Pulmonary artery endothelial cell (primary cell): ENCODE results near the gene LRSAM1. TPM values are rescaled to one million over a fixed set of nuclear protein-coding genes. Genes with fewer than 3 reads are reported as not detected.

Experiments used
- DNase-seq: peaks from one replicate; pipeline ENCODE4 v3.0.0-alpha.2; 2011; ENCODE audit warnings: low read depth, low spot score
- total RNA-seq: library from RNA; depleted of rRNA; stranded (reverse); fragments of >200 nt; gene quantifications from 2 replicates; pipeline ENCODE4 v1.2.3, GENCODE V29; 2014

LRSAM1 gene
- total RNA-seq, 1 donor from 2014 or later, result 11.7 TPM

GRCh38 chr9:127534250-127534906 is 83.1 kb downstream of the LRSAM1 start:
- DNase-seq, result no peak

DNA sequence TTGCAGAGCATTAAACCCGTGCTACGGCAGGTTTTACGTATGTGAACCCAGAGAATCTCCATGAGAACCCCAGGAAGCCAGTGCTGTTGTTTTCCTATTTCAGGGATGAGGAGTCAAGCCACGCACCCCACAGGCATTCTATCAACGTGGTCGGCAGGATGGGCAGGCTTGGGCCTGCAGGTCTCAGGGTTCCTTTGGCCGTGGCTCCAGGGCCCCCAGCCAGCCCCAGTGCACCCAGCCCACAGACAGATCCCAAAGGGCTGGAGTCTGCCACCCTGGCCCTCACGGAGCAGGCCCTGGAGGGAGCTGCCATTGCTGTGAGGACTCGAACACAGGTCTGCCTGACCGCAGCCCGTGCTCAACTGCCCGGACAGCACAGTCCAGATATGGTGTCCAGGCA is 83.6 kb downstream of the LRSAM1 start:
- DNase-seq, result no peak

DNA sequence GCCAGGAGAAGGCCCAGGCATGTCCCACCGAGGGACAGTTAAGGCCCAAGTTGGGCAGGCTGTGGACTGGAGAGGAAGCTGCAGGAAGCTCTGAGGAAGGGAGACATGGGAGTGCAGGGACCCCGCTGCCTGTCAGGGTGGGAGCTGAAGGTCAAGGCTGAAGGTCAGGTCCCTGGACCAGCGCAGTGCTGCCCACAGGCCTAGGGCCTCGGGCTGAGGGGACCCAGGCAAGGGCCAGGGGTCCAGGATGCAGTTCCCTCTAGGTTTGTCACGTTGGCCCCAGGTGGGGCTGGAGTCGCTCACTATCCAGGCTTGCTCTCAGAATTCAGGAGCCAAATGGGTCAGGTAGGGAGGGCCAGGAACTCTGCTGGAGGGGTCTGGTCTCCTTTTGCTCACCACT is 84.1 kb downstream of the LRSAM1 start:
- DNase-seq, result no peak

GRCh38 chr9:127535834-127536233 is 84.5 kb downstream of the LRSAM1 start:
- no peak for DNase-seq

- DNase-seq, result no peak
Measured at GRCh38 chr9:127536499-127536898, 85.2 kb downstream of the LRSAM1 start.

GRCh38 chr9:127537014-127537413 is 85.7 kb downstream of the LRSAM1 start:
- no peak for DNase-seq

- DNase-seq, result no peak
Measured at GRCh38 chr9:127537792-127538191, 86.5 kb downstream of the LRSAM1 start.

DNA sequence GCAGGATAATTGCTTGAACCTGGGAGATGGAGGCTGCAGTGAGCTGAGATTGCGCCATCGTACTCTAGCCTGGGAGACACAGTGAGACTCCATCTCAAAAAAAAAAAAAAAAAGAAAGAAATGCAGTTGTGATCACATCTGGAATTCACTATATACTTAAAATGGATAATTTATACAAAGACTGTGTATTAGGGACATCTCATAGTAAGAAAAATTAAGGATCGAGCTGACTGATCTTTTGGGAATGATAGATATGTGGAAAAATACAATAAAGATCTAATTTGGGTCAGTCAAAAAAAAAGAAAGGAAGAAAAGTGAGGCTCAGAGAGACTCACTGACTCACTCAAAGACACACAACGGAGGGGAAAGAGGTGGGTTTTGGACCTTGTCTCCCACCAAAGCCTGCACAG is 87.5 kb downstream of the LRSAM1 start:
- DNase-seq, result no peak

GRCh38 chr9:127539259-127539981 is 88.1 kb downstream of the LRSAM1 start:
- DNase-seq, result no peak

DNA sequence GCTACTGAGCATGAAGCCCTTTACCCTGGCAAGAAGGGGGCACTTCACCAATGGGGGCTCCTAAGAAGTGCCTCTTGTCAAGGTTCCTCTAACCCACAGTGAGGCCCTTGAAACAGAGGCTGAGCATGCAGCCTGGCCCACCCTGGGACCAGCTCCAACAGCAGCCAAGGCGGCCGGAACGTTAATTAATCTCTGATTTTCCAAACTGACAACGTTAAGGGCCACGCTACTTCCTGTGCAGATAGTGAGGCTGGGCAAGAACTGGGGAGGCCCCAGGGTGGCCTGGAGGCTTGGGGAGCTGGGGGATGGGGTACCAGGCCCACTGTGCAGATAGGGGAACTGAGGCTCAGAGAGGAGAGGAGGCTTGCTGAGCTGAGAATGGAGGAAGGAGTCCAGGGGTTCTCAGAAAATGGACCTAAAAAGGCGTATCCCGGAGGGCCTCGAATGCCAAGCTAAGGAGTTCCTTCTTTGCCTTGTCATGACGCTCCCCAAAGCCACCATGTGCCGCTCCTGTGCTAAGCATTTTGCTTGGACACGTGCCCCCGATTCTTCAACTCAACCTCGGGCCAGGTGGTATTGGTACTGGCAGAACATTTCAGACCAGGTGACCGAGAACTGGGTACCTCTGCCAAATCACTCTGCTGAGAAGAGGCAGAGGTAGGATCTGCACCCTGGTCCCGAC is 88.8 kb downstream of the LRSAM1 start:
- no peak for DNase-seq

GRCh38 chr9:127540664-127541041 is 89.3 kb downstream of the LRSAM1 start:
- DNase-seq, result no peak

GRCh38 chr9:127541176-127541575 is 89.9 kb downstream of the LRSAM1 start:
- no peak for DNase-seq

GRCh38 chr9:127541865-127542264 is 90.6 kb downstream of the LRSAM1 start:
- DNase-seq, result no peak

DNA sequence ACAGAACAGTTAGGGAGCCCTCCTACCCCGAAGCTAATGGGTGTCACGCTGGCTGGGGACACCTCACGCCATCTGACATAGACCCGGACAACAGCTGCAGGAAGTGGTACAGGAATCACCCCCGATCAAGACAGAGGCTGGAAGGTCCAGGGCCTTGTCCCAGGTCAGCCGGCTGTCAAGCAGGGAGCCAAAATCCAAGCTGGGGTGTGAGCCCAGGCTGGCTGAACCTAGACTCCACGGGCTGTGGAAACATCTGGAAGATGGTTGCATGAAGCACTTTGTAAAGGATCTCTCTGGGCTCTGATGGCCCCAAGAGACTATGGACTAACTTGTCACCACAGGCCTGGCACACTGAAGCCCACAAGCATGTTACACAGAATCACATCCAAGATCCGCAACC is 91.9 kb downstream of the LRSAM1 start:
- no peak for DNase-seq

- DNase-seq, result no peak
Measured at GRCh38 chr9:127543973-127544533, 92.7 kb downstream of the LRSAM1 start.

GRCh38 chr9:127545196-127546124 is 94.2 kb downstream of the LRSAM1 start:
- DNase-seq, result no peak

GRCh38 chr9:127546125-127546832 is 95.0 kb downstream of the LRSAM1 start:
- no peak for DNase-seq

- no peak for DNase-seq
Measured at GRCh38 chr9:127548352-127548881, 97.1 kb downstream of the LRSAM1 start.

GRCh38 chr9:127549218-127549617 is 97.9 kb downstream of the LRSAM1 start:
- DNase-seq, result no peak

- DNase-seq, result no peak
Measured at GRCh38 chr9:127549751-127550150, 98.4 kb downstream of the LRSAM1 start.
